ENCODE data around the gene S100PBP. TPM values are rescaled to one million over a fixed set of nuclear protein-coding genes. Genes with fewer than 3 reads are reported as not detected.

S100PBP gene
- total and polyA plus RNA-seq, 4 experiments from 2014 or later, result 6.5 to 65.5 (median 38.6) TPM

DNA sequence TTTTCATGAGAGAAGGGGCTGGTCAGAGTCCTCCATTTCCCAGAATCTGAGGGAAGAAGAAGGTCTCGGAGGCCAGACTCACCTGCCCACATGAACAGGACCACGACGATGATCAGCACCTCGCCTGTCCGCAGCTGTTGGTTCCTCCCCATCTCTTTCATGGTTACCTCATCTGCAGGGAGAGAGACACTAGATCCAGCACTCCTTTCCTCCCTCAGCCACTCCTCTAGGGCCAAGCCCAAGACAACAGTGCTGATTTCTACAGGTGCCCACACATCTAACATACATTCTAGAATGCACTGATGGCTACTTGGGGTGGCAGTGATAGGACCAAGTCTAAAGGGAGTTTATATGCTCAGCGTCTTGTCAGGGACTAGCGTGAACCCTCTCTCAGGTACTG is 50.2 kb downstream of the S100PBP start:
- H3K4me1 Mint-ChIP-seq, result peaks cover 10 to 24% (median 16%) of the 10 kb centered on the region in 4 donors
- H3K4me3 Mint-ChIP-seq, result no peak overlapping the region
- DNase-seq, result no peak
- Histone ChIP-seq H3K4me1 (ENCODE audit: insufficient read depth, low read length) (peaks cover 4% of the 10 kb centered on the region), H3K27me3 (ENCODE audit: insufficient read depth, low read length) (peaks cover 12% of the 10 kb centered on the region), H3K27ac (ENCODE audit: low read depth, low read length) (no peak overlapping the region), H3K9me3 (ENCODE audit: control insufficient read depth in 1 of 2, low read length in 2 of 2) (no peaks in the 10 kb centered on the region), H3K36me3 (ENCODE audit: insufficient read depth, low read length) (no peaks in the 10 kb centered on the region), H3K4me3 (ENCODE audit: low read length in 2 of 2) (no peak overlapping the region)
- peaks cover 22 to 26% of the 10 kb centered on the region in 2 donors for H3K27me3 Mint-ChIP-seq
- peaks cover 22 to 34% of the 10 kb centered on the region in 2 donors for H3K36me3 Mint-ChIP-seq
- H3K27ac Mint-ChIP-seq, result no peak overlapping the region
- CTCF ChIA-PET (ENCODE audit: partially characterized antibody), result no interaction called here
- POLR2A ChIA-PET (ENCODE audit: partially characterized antibody), result no interaction called here
- intact Hi-C loops (cut with micrococcal nuclease), result no loop called here
- H3K9me3 Mint-ChIP-seq, result peaks cover 0 to 2% (median 0%) of the 10 kb centered on the region in 8 donors

DNA sequence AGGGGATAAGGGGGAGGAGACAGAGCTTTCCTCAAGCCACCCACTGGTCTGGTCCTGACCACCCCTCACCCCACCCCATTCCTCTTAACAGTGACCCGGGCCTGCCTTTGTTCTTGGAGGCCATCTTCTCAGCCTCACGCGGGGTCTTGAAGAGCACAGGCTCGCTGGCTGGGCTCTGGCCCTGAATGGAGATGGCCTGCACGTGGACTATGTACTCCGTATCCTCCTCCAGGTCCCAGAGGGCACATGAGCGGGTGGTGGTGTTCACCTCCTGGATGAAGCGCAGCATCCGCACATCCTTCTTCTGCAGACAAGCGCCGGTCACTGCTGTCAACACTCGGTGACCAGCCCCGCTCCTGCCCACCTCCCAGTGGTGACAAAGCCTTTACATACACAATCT is 50.6 kb downstream of the S100PBP start:
- Mint-ChIP-seq H3K4me1 (peaks cover 10 to 24% (median 17%) of the 10 kb centered on the region in 4 donors), H3K4me3 (no peak overlapping the region), H3K27ac (no peak overlapping the region), H3K36me3 (peaks cover 18 to 31% of the 10 kb centered on the region in 2 donors), H3K27me3 (peaks cover 25 to 29% of the 10 kb centered on the region in 2 donors), H3K9me3 (peaks cover 0 to 2% (median 0%) of the 10 kb centered on the region in 8 donors)
- Histone ChIP-seq H3K4me1 (ENCODE audit: insufficient read depth, low read length) (peaks cover 4% of the 10 kb centered on the region), H3K9me3 (ENCODE audit: control insufficient read depth in 1 of 2, low read length in 2 of 2) (no peaks in the 10 kb centered on the region), H3K4me3 (ENCODE audit: low read length in 2 of 2) (no peak overlapping the region), H3K27ac (ENCODE audit: low read depth, low read length) (no peak overlapping the region), H3K36me3 (ENCODE audit: insufficient read depth, low read length) (no peaks in the 10 kb centered on the region), H3K27me3 (ENCODE audit: insufficient read depth, low read length) (peaks cover 12% of the 10 kb centered on the region)
- intact Hi-C loops (cut with micrococcal nuclease), result no loop called here
- CTCF ChIA-PET (ENCODE audit: partially characterized antibody), result no interaction called here
- DNase-seq, result no peak
- POLR2A ChIA-PET (ENCODE audit: partially characterized antibody), result no interaction called here

DNA sequence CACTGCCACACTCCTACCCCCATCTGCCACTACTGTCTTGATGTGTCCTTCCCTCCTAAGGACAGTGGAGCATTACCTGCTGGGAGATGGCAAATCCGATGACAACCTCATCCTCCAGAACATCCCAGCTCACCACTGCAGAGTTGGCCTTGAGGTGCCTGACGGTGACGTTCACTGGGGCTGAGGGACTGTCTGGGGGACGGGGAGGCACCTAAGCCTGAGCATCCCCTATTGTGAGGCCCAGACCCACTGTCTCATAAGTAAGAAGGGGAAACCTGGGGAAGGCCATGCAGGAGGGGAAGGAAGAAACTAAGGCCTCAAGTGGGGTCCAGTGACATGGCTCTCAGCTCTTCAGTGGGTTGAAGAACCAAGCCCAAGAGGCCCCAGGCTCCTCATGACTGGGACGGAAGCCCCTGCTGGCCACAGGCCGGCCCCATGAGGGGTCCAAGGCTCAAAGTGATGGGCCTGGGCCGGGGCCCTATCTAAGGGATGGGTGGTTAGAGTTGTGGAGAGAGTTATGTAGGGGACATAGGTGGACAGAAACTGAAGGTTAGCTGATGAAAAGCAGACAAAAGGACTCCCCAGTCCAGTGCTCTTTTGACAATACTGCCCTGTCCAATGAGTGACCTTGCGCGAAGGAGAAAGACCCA is 51.5 kb downstream of the S100PBP start:
- Histone ChIP-seq H3K4me3 (ENCODE audit: low read length in 2 of 2) (no peak overlapping the region), H3K9me3 (ENCODE audit: control insufficient read depth in 1 of 2, low read length in 2 of 2) (no peaks in the 10 kb centered on the region), H3K27me3 (ENCODE audit: insufficient read depth, low read length) (peaks cover 12% of the 10 kb centered on the region), H3K4me1 (ENCODE audit: insufficient read depth, low read length) (peaks cover 4% of the 10 kb centered on the region), H3K36me3 (ENCODE audit: insufficient read depth, low read length) (no peaks in the 10 kb centered on the region), H3K27ac (ENCODE audit: low read depth, low read length) (no peak overlapping the region)
- Mint-ChIP-seq H3K27ac (no peak overlapping the region), H3K27me3 (peaks cover 25 to 29% of the 10 kb centered on the region in 2 donors), H3K4me3 (peak overlapping the region in 5 of 8 donors; percentile 7 to 74 (median 44)), H3K36me3 (peaks cover 13 to 26% of the 10 kb centered on the region in 2 donors), H3K4me1 (peaks cover 10 to 24% (median 17%) of the 10 kb centered on the region in 4 donors), H3K9me3 (peaks cover 0 to 2% (median 0%) of the 10 kb centered on the region in 8 donors)
- intact Hi-C loops (cut with micrococcal nuclease), result no loop called here
- ChIA-PET POLR2A (ENCODE audit: partially characterized antibody) (no interaction called here), CTCF (ENCODE audit: partially characterized antibody) (no interaction called here)
- no peak for DNase-seq

DNA sequence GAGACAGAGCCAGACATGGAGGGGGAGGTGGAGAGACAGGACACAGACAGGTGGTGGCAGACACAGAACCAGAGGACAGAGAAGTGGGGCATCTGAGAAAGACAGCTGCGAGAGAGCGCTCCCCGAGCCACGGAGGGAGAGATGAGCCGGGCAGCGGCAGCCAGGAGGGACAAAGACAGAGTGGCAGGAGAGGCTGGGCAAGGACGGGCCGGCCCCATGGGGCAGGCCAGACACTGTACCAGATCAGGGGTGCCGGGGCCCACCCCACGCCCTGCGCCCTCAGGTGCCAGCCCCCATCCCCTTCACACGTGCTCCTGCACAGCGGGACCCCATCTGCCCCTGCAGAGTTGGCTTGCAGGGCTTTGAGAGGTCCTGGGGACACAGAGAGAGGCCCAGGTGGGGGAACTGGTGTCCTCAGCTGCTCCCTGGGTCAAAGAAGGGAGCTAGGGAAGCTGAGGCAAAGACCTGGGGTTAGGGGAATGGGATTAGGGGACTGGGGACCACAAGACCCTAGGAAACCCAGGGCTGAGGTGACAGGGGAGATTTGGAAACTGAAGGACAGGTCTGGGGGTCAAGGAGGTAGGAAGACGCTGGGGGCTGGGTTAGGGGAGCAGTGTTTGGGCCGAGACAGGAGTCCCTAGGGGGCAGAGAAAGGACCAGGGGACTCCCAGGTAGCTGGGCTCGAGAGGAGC is 52.6 kb downstream of the S100PBP start:
- intact Hi-C loops (cut with micrococcal nuclease), result loop anchor here (5.0 kb wide), 1 partner anchor 98 kb away; no protein-coding TSS in a partner anchor
- no peaks in the 10 kb centered on the region for H3K36me3 ChIP-seq (ENCODE audit: insufficient read depth, low read length)
- peaks cover 12% of the 10 kb centered on the region for H3K27me3 ChIP-seq (ENCODE audit: insufficient read depth, low read length)
- no peak for DNase-seq
- Mint-ChIP-seq H3K4me1 (peaks cover 10 to 24% (median 17%) of the 10 kb centered on the region in 4 donors), H3K27ac (peak overlapping the region in 1 of 7 donors; percentile 42), H3K4me3 (peak overlapping the region; percentile 67 to 77 (median 76)), H3K27me3 (peaks cover 32 to 34% of the 10 kb centered on the region in 2 donors), H3K9me3 (peaks cover 0 to 2% (median 0%) of the 10 kb centered on the region in 8 donors), H3K36me3 (peaks cover 5 to 19% of the 10 kb centered on the region in 2 donors)
- CTCF ChIA-PET (ENCODE audit: partially characterized antibody), result no interaction called here
- POLR2A ChIA-PET (ENCODE audit: partially characterized antibody), result no interaction called here
- no peaks in the 10 kb centered on the region for H3K9me3 ChIP-seq (ENCODE audit: control insufficient read depth in 1 of 2, low read length in 2 of 2)
- no peak overlapping the region for H3K4me3 ChIP-seq (ENCODE audit: low read length in 2 of 2)
- H3K4me1 ChIP-seq (ENCODE audit: insufficient read depth, low read length), result peaks cover 4% of the 10 kb centered on the region
- H3K27ac ChIP-seq (ENCODE audit: low read depth, low read length), result no peak overlapping the region

DNA sequence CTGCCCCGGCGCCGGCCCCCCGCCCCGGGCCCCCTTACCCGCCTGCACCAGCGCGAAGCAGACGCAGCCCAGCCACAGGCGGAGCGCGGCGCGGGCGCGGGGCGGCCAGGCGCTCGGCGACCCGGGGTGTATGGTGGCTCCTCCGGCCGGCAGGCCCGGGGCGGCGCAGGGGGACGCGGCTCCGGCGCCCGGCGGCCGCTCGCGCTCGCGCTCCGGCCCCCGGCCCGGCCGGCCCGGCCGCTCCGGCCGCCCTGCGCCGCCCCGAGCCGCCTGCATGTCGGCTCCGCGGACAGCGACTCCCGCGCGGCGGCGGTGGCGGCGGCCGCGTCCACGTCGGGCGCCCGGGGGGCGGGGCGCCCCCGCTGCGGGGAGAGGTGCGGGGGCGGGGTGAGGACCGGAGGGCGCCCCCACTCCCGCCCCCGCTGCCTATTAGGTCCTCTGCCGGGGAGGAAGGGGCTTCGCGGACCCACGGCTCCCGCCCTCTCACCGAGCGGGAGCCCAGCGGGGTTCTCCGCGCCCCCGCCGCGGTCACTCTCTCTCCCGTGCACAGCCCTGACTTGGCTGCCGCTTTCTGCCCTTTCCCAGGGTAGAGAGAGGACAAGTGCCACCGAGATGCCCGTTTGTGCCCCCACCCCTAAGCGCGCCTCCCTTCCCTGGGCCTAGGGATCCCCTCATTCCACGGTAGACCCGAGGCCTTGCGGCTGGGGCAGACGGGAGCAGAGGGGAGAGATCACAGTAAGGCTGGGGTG is 53.3 kb downstream of the S100PBP start, which contains the start of gene FNDC5:
FNDC5 (minus strand) TSS at position 298 of the 749 bp plus-strand sequence.
- H3K27me3 ChIP-seq (ENCODE audit: insufficient read depth, low read length), result peaks cover 12% of the 10 kb centered on the region
- H3K27me3 Mint-ChIP-seq, result peaks cover 37 to 41% of the 10 kb centered on the region in 2 donors
- no peaks in the 10 kb centered on the region for H3K9me3 ChIP-seq (ENCODE audit: control insufficient read depth in 1 of 2, low read length in 2 of 2)
- H3K4me3 Mint-ChIP-seq, result peak within 1 kb of the TSS; percentile 67 to 77 (median 76)
- POLR2A ChIA-PET (ENCODE audit: partially characterized antibody), result no interaction called here
- CTCF ChIA-PET (ENCODE audit: partially characterized antibody), result interaction anchor here (1.1 to 1.8 kb wide), 6 partner anchors 8 to 162 kb away, joined by 3 to 19 read pairs (median 3); no protein-coding TSS in a partner anchor
- H3K27ac Mint-ChIP-seq, result peak within 1 kb of the TSS in 1 of 7 donors; percentile 42
- H3K9me3 Mint-ChIP-seq, result peaks cover 0 to 2% (median 0%) of the 10 kb centered on the region in 8 donors
- H3K4me1 ChIP-seq (ENCODE audit: insufficient read depth, low read length), result peaks cover 4% of the 10 kb centered on the region
- H3K36me3 ChIP-seq (ENCODE audit: insufficient read depth, low read length), result no peaks in the 10 kb centered on the region
- intact Hi-C loops (cut with micrococcal nuclease), result loop anchor here (5.0 kb wide), 1 partner anchor 98 kb away; no protein-coding TSS in a partner anchor
- DNase-seq, result no peak
- H3K36me3 Mint-ChIP-seq, result peaks cover 5 to 19% of the 10 kb centered on the region in 2 donors
- peaks cover 10 to 24% (median 17%) of the 10 kb centered on the region in 4 donors for H3K4me1 Mint-ChIP-seq
- no peak within 1 kb of the TSS for H3K4me3 ChIP-seq (ENCODE audit: low read length in 2 of 2)
- H3K27ac ChIP-seq (ENCODE audit: low read depth, low read length), result no peak within 1 kb of the TSS

DNA sequence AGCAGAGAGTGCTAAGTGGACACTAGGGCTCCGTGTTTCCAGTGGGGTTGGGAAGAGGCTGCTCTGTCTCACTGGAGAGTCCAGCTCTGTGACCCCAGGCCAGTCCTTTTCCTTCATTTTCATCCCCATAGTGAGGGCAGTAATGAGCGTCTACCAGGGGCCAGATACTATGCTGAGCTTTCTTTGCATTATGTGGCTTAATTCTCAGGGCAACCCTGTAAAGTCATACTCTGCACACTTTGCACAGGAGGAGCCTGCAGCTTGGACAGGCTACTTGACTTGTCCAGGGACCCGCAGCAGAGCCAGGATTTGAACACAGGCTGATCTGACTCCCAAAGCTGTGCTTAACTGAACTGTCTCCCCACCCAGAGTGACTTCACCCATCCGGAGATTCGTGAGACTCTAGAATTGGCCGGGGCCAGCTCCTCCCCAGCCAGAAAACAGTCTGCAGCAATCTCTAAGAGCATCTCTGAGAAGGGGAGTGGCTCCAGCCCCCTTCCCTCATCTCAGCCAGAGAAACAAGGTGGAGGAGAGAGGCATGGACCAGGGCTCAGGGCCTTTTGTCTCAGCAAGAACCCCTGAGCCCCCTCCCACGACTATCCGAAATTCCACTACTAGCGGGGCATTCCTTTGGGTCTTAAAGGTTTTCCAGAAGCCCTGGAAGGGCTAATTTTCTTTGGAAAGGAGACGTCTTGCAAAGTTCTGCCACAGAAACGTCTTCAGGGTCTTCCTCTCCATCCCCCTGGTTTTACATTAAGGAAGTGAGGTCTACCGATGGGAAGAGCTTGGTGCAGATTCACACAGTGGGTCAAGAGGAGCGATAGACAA is 54.1 kb downstream of the S100PBP start:
- Mint-ChIP-seq H3K4me1 (peaks cover 10 to 29% (median 17%) of the 10 kb centered on the region in 4 donors), H3K27me3 (peaks cover 37 to 43% of the 10 kb centered on the region in 2 donors), H3K27ac (peak overlapping the region in 1 of 7 donors; percentile 30), H3K36me3 (peaks cover 0 to 16% of the 10 kb centered on the region in 2 donors), H3K9me3 (peaks cover 0 to 2% (median 0%) of the 10 kb centered on the region in 8 donors), H3K4me3 (peak overlapping the region in 7 of 8 donors; percentile 50 to 74 (median 68))
- Histone ChIP-seq H3K27ac (ENCODE audit: low read depth, low read length) (no peak overlapping the region), H3K4me1 (ENCODE audit: insufficient read depth, low read length) (peaks cover 7% of the 10 kb centered on the region), H3K36me3 (ENCODE audit: insufficient read depth, low read length) (no peaks in the 10 kb centered on the region), H3K27me3 (ENCODE audit: insufficient read depth, low read length) (peaks cover 12% of the 10 kb centered on the region), H3K4me3 (ENCODE audit: low read length in 2 of 2) (no peak overlapping the region), H3K9me3 (ENCODE audit: control insufficient read depth in 1 of 2, low read length in 2 of 2) (no peaks in the 10 kb centered on the region)
- ChIA-PET CTCF (ENCODE audit: partially characterized antibody) (interaction anchor here (0.5 to 2.0 kb wide), 11 partner anchors 8 to 162 kb away, joined by 3 to 19 read pairs (median 3); no protein-coding TSS in a partner anchor), POLR2A (ENCODE audit: partially characterized antibody) (no interaction called here)
- no peak for DNase-seq
- intact Hi-C loops (cut with micrococcal nuclease), result loop anchor here (2.0 to 5.0 kb wide), 2 partner anchors 99 to 471 kb away; no protein-coding TSS in a partner anchor

Measured in CD4-positive, alpha-beta memory T cell (primary cell).